Psoas muscle (tissue), 8 donors: ENCODE measurements around the gene MAP3K6. TPM values are rescaled to one million over a fixed set of nuclear protein-coding genes. Genes with fewer than 3 reads are reported as not detected.
"Not testable (repeated sequence)": the region's sequence is repeated elsewhere in the genome, so short reads cannot be mapped to it uniquely, and the experiment has no call there.

ENCODE experiments used
- ATAC-seq, 4 donors: fragments of 200-7000 bp; cut with Tn5 transposase; one replicate each; pipeline ENCODE4 v1.9.1; 2020; ENCODE audit warnings: moderate library complexity in 3 of 4, mild to moderate bottlenecking in 2 of 4
- DNase-seq, 2 donors: peaks; one replicate each; pipeline ENCODE4 v3.0.0-alpha.2; 2020
- H3K27ac ChIP-seq: fragments of 200-600 bp; one replicate; pipeline ENCODE4 v1.8.0; 2022
- H3K27me3 ChIP-seq, 3 donors: fragments of 200-600 bp in 1 of 3; one replicate each; pipeline versions ENCODE4 v1.6.1 to v1.8.0; 2013 to 2022; ENCODE audit warnings: low read length in 2 of 3, mild to moderate bottlenecking in 2 of 3, moderate library complexity in 1 of 3; ENCODE audit not compliant: insufficient read depth in 3 of 3
- H3K36me3 ChIP-seq, 2 donors: fragments of 200-600 bp in 1 of 2; one replicate each; pipeline versions ENCODE4 v1.6.1 to v1.8.0; 2013 to 2022; ENCODE audit warnings: low read depth in 1 of 2, mild to moderate bottlenecking in 1 of 2, moderate library complexity in 1 of 2; ENCODE audit not compliant: insufficient read depth in 1 of 2
- H3K4me1 ChIP-seq: fragments of 200-600 bp; one replicate; pipeline ENCODE4 v1.8.0; 2022
- H3K4me3 ChIP-seq: fragments of 200-600 bp; one replicate; pipeline ENCODE4 v1.8.0; 2022; ENCODE audit warnings: mild to moderate bottlenecking
- H3K9me3 ChIP-seq: fragments of 200-600 bp; one replicate; pipeline ENCODE4 v1.8.0; 2022
- WGBS, 3 donors: extraction: QIAGEN DNeasy Blood & Tissue Kit; methylation state at CpG; one replicate each; pipeline versions ENCODE4 v1.1.6 to v1.1.7; 2013; 5-methylcytosine and 5-hydroxymethylcytosine counted together
- intact Hi-C, 2 donors: fragments of 100-400 bp; cut with DNase I; formaldehyde crosslinking; loops; one replicate each; pipeline versions ENCODE4 v1.11.0 to v1.14.2; 2022
- polyA plus RNA-seq, 3 donors: library from polyadenylated mRNA; stranded (reverse); fragments of 200-250 nt; gene quantifications; one replicate each; pipeline ENCODE4 v1.2.3, GENCODE V29; 2013
- total RNA-seq, 4 donors: library from RNA; stranded (reverse); fragmentation: NEBNext Ultra II Directional in 2 of 4; extraction: Animal tissue kit (Norgen Biotek cat#: 25700) in 2 of 4; gene quantifications; one replicate each; pipeline versions ENCODE4 v1.2.1 to v1.2.4, GENCODE V29; 2021 to 2023
- TF ChIP-seq, protein P1 (sequence below): fragments of 200-600 bp; IDR thresholded peaks from one replicate; pipeline ENCODE4 v1.8.0; 2022; ENCODE audit warnings: antibody characterized with exemption
- donor health status: healthy with polysubstance abuse.
- donor health status: DM: no; HTN: no; CAD: no; lungs with moderate emphysema.
- donor health status: Bipolar disorder and iron deficiency.
- donor health status: healthy.
- donor health status: DM: yes; HTN: yes; CAD: no.
- donor health status: DM: no; HTN: no; CAD: no.
- donor health status: DM: no; HTN: no; CAD: no.
- donor health status: DM: yes; HTN: yes; CAD: no.

The MAP3K6 gene
- total and polyA plus RNA-seq, 7 donors, result 11.1 to 29.8 (median 17.6) TPM

DNA sequence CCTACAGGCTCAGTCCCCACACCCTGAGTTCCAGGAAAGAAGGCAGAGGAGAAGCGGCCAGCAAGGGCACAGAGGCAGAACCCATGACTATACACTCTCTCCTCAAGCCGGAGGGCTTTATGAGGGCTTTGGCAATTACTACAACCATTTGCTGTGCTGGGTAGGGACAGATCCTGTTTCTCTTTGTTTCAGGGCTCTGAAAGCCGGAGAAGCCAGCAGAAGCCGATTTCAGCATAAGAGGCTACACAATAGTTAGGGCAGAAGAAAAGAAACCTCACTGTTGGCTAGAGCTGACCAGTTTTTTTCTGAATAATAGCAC is 39.6 kb upstream of the MAP3K6 start:
- Histone ChIP-seq H3K9me3 (no peaks in the 10 kb centered on the region), H3K4me1 (peaks cover 50% of the 10 kb centered on the region), H3K4me3 (no peak overlapping the region), H3K27ac (peak overlapping the region; percentile 85), H3K36me3 (peaks cover 3 to 47% of the 10 kb centered on the region in 2 donors), H3K27me3 (no peaks in the 10 kb centered on the region)
- 33 to 41% (median 41%) methylated on average over 4 of the region's 4 CpGs for WGBS, 3 donors
- TF ChIP-seq, protein P1, sequence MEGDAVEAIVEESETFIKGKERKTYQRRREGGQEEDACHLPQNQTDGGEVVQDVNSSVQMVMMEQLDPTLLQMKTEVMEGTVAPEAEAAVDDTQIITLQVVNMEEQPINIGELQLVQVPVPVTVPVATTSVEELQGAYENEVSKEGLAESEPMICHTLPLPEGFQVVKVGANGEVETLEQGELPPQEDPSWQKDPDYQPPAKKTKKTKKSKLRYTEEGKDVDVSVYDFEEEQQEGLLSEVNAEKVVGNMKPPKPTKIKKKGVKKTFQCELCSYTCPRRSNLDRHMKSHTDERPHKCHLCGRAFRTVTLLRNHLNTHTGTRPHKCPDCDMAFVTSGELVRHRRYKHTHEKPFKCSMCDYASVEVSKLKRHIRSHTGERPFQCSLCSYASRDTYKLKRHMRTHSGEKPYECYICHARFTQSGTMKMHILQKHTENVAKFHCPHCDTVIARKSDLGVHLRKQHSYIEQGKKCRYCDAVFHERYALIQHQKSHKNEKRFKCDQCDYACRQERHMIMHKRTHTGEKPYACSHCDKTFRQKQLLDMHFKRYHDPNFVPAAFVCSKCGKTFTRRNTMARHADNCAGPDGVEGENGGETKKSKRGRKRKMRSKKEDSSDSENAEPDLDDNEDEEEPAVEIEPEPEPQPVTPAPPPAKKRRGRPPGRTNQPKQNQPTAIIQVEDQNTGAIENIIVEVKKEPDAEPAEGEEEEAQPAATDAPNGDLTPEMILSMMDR, result no peak
- no peak for DNase-seq
- no peak for ATAC-seq
- intact Hi-C loops, result no loop called here

DNA sequence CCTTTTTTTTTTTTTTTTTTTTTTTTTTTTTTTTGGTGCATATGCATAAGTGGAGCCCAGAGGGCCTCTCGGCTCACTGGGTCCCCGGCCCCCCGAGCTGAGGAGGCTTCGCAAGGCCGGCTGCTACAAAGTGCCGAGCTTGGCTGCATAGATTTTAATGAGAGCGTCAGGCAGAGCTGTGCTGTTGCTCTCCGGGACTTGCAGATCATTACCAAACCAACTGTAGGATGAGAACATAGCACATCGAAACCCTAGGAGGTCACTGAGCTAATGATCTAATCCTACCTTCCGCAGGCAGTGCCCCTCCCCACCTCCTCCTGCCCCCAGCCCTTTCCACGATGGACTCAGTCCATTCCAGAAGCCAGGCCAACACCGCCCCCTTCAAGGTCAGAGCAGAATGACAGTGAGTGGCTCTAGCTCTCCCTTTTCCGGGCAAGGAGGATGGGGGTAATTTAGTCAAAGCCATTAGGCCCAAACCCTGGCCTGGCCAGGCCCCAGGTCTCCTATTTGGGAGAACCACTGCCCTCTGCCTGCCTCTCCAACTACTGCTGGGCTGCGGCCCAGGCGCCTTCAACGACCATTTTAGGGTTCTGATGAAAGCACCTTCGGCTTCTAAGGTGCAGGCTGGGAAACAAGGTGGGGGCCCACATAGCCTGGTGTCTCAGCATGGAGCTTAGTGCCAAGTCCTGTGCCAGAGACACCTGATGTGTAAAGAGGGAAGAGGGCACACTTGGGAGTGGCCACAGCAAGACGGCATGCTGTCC is 39.0 kb upstream of the MAP3K6 start:
- ATAC-seq, result peak in 3 of 4 donors; percentile 2 to 15 (median 10)
- intact Hi-C loops, result not testable (repeated sequence)

DNA sequence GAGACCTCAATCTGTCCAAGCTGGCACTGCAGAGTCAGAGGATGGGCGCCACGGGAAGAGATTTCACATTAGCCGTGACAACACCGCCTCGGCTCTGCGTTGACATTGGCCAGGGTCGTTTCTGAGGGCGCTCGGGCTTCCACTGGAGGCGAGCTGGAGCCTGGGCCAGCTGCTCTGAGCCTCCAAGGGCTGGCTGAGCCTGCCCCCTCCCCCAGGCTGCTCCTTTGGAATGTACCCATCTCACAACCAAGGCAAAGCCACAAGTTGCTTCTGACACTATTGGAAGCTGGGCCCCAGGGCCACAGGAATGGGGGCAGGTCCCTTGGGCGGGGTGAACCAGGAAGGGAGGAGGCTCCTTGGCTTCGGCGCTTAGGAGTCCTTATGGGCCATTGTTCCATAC is 38.3 kb upstream of the MAP3K6 start:
- Histone ChIP-seq H3K27me3 (peaks cover 0 to 3% (median 0%) of the 10 kb centered on the region in 3 donors), H3K27ac (peak overlapping the region; percentile 85), H3K36me3 (peaks cover 0 to 35% of the 10 kb centered on the region in 2 donors), H3K4me3 (no peak overlapping the region), H3K9me3 (no peaks in the 10 kb centered on the region), H3K4me1 (peaks cover 50% of the 10 kb centered on the region)
- ATAC-seq (peak; percentile 14 to 42 (median 30)), DNase-seq (peak; percentile 55 to 75)
- WGBS, 3 donors, result 34 to 48% (median 38%) methylated on average over 13 of the region's 13 CpGs
- TF ChIP-seq, protein P1, result no peak
- intact Hi-C loops, result no loop called here

More for the DNA sequence above, 39.0 kb upstream of the MAP3K6 start:
- Histone ChIP-seq H3K36me3 (peaks cover 0 to 42% of the 10 kb centered on the region in 2 donors), H3K4me1 (peaks cover 50% of the 10 kb centered on the region), H3K27ac (peak overlapping the region; percentile 85)
- 37 to 66% (median 43%) methylated on average over 15 to 17 of the region's 18 CpGs for WGBS, 3 donors
- H3K4me3 ChIP-seq, H3K9me3 ChIP-seq, DNase-seq, H3K27me3 ChIP-seq: not testable (repeated sequence)

DNA sequence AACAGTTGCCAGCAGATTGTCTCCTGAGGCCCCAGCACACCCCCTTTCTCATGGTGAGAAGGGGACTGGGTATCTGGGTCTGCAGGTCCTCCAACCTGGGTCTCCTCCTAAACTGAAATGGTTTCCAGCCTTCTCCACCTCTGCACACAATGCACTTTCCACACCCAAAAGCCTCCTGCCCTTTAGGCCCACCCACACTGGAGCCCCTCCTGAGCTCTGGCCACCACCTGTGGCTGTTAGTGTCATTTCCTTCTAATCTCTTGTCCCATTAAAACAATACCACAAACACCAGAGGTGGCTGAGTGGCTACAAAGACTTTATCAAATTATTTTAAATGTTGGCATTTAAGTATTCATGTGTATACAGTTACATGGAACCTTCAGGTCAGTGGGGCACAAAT is 37.2 kb upstream of the MAP3K6 start:
- ATAC-seq (peak in 1 of 4 donors; percentile 0), DNase-seq (no peak)
- Histone ChIP-seq H3K36me3 (peaks cover 0 to 25% of the 10 kb centered on the region in 2 donors), H3K4me3 (peak overlapping the region; percentile 45), H3K27me3 (peaks cover 0 to 3% (median 0%) of the 10 kb centered on the region in 3 donors), H3K27ac (peak overlapping the region; percentile 85), H3K4me1 (peaks cover 50% of the 10 kb centered on the region), H3K9me3 (no peaks in the 10 kb centered on the region)
- intact Hi-C loops, result loop anchor here in 1 of 2 donors (5.0 kb wide), 1 partner anchor 258 kb away; no protein-coding TSS in a partner anchor
- TF ChIP-seq, protein P1, result no peak

DNA sequence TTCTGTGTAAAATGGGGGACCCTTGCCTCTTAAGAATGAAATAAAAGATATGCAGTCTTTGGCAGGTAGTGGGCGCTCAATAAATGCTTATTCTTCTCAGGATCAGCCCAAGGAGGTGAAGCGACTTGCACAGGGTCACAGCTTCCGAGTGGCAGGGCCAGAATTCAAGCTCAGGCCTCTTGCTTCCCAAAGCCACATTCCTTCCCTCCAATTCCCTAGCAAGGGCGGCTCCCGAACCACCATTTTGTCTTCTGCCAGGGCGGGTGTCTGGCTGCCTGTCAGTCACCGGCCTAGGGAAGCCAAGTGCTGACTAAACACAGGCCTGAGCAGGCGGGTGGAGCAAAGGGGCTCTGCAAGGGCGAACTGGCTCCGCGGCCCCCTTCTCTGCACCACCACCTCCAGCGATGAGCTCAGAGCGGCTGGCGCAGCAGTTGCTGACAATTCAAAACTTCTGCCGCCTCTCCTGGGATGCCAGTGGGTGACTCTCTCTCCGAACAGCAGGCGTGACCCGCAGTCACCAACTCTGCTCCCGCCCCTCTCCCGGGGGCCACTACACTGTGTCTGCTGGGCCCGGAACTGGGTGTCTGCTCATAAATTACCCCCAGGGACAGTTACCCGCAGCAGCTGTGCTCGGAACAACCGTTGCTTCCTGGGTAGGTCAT is 36.4 kb upstream of the MAP3K6 start:
- WGBS, 3 donors, result 10 to 13% (median 12%) methylated on average over 22 to 24 of the region's 24 CpGs
- peaks cover 0 to 18% of the 10 kb centered on the region in 2 donors for H3K36me3 ChIP-seq
- peak overlapping the region; percentile 85 for H3K27ac ChIP-seq
- ATAC-seq (peak; percentile 61 to 77 (median 72)), DNase-seq (peak; percentile 81 to 91)
- TF ChIP-seq, protein P1, result peak; percentile 19
- intact Hi-C loops, result loop anchor here in 1 of 2 donors (5.0 kb wide), 1 partner anchor 259 kb away; no protein-coding TSS in a partner anchor
- peaks cover 50% of the 10 kb centered on the region for H3K4me1 ChIP-seq
- peaks cover 0 to 3% (median 0%) of the 10 kb centered on the region in 3 donors for H3K27me3 ChIP-seq
- H3K4me3 ChIP-seq, result peak overlapping the region; percentile 45
- no peaks in the 10 kb centered on the region for H3K9me3 ChIP-seq
